ENCODE data around the gene NFKBIE.
"Not testable (repeated sequence)": the region's sequence is repeated elsewhere in the genome, so short reads cannot be mapped to it uniquely, and the experiment has no call there.

The NFKBIE gene

GRCh38 chr6:44238687-44239350 lies 26.5 kb downstream of the NFKBIE start:
- no peak for DNase-seq

GRCh38 chr6:44237813-44238433 lies 27.4 kb downstream of the NFKBIE start:
- DNase-seq, result no peak

GRCh38 chr6:44237021-44237812 lies 28.1 kb downstream of the NFKBIE start:
- DNase-seq, result peak; percentile 63

- DNase-seq, result no peak
Observed at GRCh38 chr6:44235891-44236516, 29.3 kb downstream of the NFKBIE start.

- DNase-seq, result no peak
Observed at GRCh38 chr6:44235269-44235668, 30.1 kb downstream of the NFKBIE start.

GRCh38 chr6:44234101-44235025 lies 31.0 kb downstream of the NFKBIE start:
- no peak for DNase-seq

GRCh38 chr6:44233567-44234100 lies 31.7 kb downstream of the NFKBIE start:
- no peak for DNase-seq

GRCh38 chr6:44232676-44233566 lies 32.4 kb downstream of the NFKBIE start:
- no peak for DNase-seq

GRCh38 chr6:44231426-44231825 lies 33.9 kb downstream of the NFKBIE start:
- DNase-seq, result not testable (repeated sequence)

- DNase-seq, result no peak
Observed at GRCh38 chr6:44230034-44230675, 35.2 kb downstream of the NFKBIE start.

- DNase-seq, result no peak
Observed at GRCh38 chr6:44229376-44230033, 35.8 kb downstream of the NFKBIE start.

GRCh38 chr6:44228836-44229235 lies 36.5 kb downstream of the NFKBIE start:
- no peak for DNase-seq

GRCh38 chr6:44228433-44228832 lies 36.9 kb downstream of the NFKBIE start:
- DNase-seq, result no peak

GRCh38 chr6:44228031-44228430 lies 37.3 kb downstream of the NFKBIE start:
- DNase-seq, result no peak

- DNase-seq, result no peak
Observed at GRCh38 chr6:44227148-44227793, 38.1 kb downstream of the NFKBIE start.

- no peak for DNase-seq
Observed at GRCh38 chr6:44226368-44227147, 38.8 kb downstream of the NFKBIE start.

- no peak for DNase-seq
Observed at GRCh38 chr6:44225579-44226325, 39.6 kb downstream of the NFKBIE start.

GRCh38 chr6:44224965-44225305 lies 40.4 kb downstream of the NFKBIE start:
- DNase-seq, result no peak
